ENCODE data around the gene PCGF1. TPM values are rescaled to one million over a fixed set of nuclear protein-coding genes. Genes with fewer than 3 reads are reported as not detected.

Gene PCGF1
- total RNA-seq, 1 experiment from 2014 or later, result 28.1 TPM

DNA sequence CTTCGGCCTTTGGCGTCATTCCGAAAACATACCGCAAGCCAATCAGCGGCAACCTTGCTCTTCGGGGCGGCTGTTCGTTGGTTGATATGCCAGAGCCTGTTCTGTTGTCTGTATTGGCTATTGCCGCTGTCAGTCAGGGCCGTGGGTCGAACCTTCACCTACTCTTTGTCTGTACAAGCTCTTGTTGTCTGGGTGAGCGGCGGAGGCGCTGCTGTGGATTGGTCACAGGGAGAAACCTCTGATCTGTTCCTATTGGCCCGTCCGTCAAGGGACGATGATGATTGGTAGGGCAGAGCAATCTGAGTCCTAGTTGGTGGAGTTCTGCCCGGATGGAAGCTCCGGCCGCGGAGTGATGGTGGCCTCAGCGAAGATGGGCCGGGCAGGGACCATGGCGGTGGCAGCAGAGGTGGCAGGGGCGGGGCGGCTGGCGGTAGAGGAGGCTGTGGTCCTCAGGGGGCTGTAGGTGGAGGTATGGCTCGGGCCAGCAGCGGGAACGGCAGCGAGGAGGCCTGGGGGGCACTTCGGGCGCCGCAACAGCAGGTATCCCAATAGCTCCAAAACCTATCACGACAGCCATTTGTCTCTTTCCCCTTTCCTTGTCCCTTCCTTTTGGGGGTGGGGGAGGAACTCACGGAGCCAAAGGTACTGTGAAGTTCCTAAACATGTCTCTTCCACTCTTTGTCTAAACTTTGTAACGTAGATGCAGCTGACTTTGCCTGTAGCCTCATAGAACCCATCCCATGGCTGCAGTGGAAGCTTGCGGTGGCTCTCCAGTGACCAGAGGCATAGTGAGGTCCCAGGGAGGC is 49.2 kb downstream of the PCGF1 start, which contains the start of gene WBP1:
Gene WBP1 (plus strand): TSS at position 307 of the 806 bp plus-strand sequence. CDS start 165 bp downstream, at position 472.
- H2AK5ac ChIP-seq (ENCODE audit: insufficient read length, low read length), result no peak within 1 kb of the TSS
- no peaks in the 10 kb centered on the region for H3K79me1 ChIP-seq (ENCODE audit: insufficient read depth, low read depth, low read length, poor library complexity, severe bottlenecking)
- H3K4me1 ChIP-seq (ENCODE audit: insufficient read depth, low read length), result peaks cover 2% of the 10 kb centered on the region; the same call in 1 of the 2 replicates
- H3K79me2 ChIP-seq (ENCODE audit: insufficient read depth, low read length), result no peaks in the 10 kb centered on the region
- H3K4me2 ChIP-seq (ENCODE audit: insufficient read depth, insufficient read length, low read length), result peak within 1 kb of the TSS; percentile 97
- no peak within 1 kb of the TSS for H4K8ac ChIP-seq (replicated peaks; ENCODE audit: insufficient read length, low read depth, low read length)
- peak within 1 kb of the TSS; percentile 96 for H3K14ac ChIP-seq (ENCODE audit: insufficient read depth, low read length)
- H3K27me3 ChIP-seq (ENCODE audit: insufficient read depth, low read length), result no peaks in the 10 kb centered on the region
- no peak within 1 kb of the TSS; the same call in 1 of the 2 replicates for H3K4ac ChIP-seq (ENCODE audit: low read depth, low read length)
- peak within 1 kb of the TSS; percentile 92 for H3K9ac ChIP-seq (ENCODE audit: extremely low read depth, insufficient read length, low read length)
- no peak within 1 kb of the TSS for H2AFZ ChIP-seq (ENCODE audit: low read length)
- H2BK12ac ChIP-seq (ENCODE audit: insufficient read length, low read depth, low read length), result no peak within 1 kb of the TSS
- TF ChIP-seq, protein P1, sequence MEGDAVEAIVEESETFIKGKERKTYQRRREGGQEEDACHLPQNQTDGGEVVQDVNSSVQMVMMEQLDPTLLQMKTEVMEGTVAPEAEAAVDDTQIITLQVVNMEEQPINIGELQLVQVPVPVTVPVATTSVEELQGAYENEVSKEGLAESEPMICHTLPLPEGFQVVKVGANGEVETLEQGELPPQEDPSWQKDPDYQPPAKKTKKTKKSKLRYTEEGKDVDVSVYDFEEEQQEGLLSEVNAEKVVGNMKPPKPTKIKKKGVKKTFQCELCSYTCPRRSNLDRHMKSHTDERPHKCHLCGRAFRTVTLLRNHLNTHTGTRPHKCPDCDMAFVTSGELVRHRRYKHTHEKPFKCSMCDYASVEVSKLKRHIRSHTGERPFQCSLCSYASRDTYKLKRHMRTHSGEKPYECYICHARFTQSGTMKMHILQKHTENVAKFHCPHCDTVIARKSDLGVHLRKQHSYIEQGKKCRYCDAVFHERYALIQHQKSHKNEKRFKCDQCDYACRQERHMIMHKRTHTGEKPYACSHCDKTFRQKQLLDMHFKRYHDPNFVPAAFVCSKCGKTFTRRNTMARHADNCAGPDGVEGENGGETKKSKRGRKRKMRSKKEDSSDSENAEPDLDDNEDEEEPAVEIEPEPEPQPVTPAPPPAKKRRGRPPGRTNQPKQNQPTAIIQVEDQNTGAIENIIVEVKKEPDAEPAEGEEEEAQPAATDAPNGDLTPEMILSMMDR (conservative IDR thresholded peaks at IDR 0.05), result no peak
- H2BK15ac ChIP-seq (ENCODE audit: low read depth, low read length), result no peak within 1 kb of the TSS; the same call in 1 of the 2 replicates
- Mint-ChIP-seq H3K9me3 (no peaks in the 10 kb centered on the region), H3K4me1 (peaks cover 27 to 36% of the 10 kb centered on the region in 2 experiments), H3K36me3 (ENCODE audit: insufficient read depth in 1 of 3, low read depth in 3 of 3) (peaks cover 10 to 29% (median 28%) of the 10 kb centered on the region in 3 experiments; a peak in 6 of 7 replicates), H3K27me3 (ENCODE audit: low read depth) (no peaks in the 10 kb centered on the region), H3K4me3 (peak within 1 kb of the TSS; percentile 96 to 97), H3K27ac (peak within 1 kb of the TSS; percentile 98 to 99 (median 99))
- H3K27ac ChIP-seq (ENCODE audit: insufficient read length, low read depth, low read length), result peak within 1 kb of the TSS; percentile 80
- no peaks in the 10 kb centered on the region for H3K9me3 ChIP-seq (ENCODE audit: control insufficient read depth, low read depth, low read length)
- no peak within 1 kb of the TSS for H4K5ac ChIP-seq (ENCODE audit: insufficient read length, low read depth, low read length)
- H4K91ac ChIP-seq (ENCODE audit: insufficient read length, low read depth, low read length), result no peak within 1 kb of the TSS
- peaks cover 18% of the 10 kb centered on the region for H3K23me2 ChIP-seq (ENCODE audit: insufficient read length, low read depth, low read length, poor library complexity, severe bottlenecking)
- peak; percentile 100 for DNase-seq
- H3T11ph ChIP-seq (ENCODE audit: low read length), result no peak within 1 kb of the TSS
- H3K23ac ChIP-seq (ENCODE audit: insufficient read length, low read depth, low read length), result no peak within 1 kb of the TSS
- H3K18ac ChIP-seq (ENCODE audit: insufficient read length, low read depth, low read length), result peak within 1 kb of the TSS; percentile 91
- no CpG with 5 or more reads among the region's 38 CpGs for WGBS (ENCODE audit: extremely low coverage, insufficient read length, low lambda C conversion rate)
- H2BK5ac ChIP-seq (ENCODE audit: insufficient read length, low read length), result no peak within 1 kb of the TSS
- peaks cover 2% of the 10 kb centered on the region for H4K20me1 ChIP-seq (ENCODE audit: control insufficient read depth, insufficient read depth, insufficient read length)
- no peak within 1 kb of the TSS for H3K56ac ChIP-seq (ENCODE audit: insufficient read length, low read depth, low read length)
- no peak within 1 kb of the TSS for H2BK20ac ChIP-seq (ENCODE audit: low read depth, low read length, poor library complexity, severe bottlenecking)
- peak within 1 kb of the TSS; percentile 78 for H2BK120ac ChIP-seq (ENCODE audit: low read depth, low read length, poor library complexity, severe bottlenecking)

Data from H9 (cell line).